NCI-H69 (cell line): Measurements from ENCODE around the gene UPF1.
A peak's percentile ranks its signal among the peaks of the same experiment; 100 is the strongest.

Source experiments
- DNase-seq: peaks from one replicate; lab custom pipeline; 2025; lab: John Stamatoyannopoulos, UW

The UPF1 gene

DNA sequence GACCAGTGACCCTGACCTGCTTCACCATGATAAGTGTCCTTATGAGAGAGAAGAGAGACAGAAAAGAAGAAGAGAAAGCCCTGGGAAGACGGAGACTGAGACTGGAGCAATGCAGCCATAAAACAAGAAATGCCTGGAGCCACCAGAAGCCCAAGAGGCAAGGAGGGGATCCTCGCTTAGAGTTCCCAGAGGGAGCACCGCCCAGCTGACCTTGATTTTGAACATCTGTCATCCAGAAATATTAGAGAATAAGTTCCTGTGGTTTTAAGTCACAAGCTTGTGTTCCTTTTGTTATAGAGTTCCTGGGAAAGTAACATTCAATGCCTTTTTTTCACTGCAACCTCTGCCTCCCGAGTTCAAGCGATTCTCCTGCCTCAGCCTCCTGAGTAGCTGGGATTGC, 44.0 kb downstream of the UPF1 start:
- no peak for DNase-seq

GRCh38 chr19:18876865-18877264, 45.1 kb downstream of the UPF1 start:
- no peak for DNase-seq

GRCh38 chr19:18878058-18878797, 46.5 kb downstream of the UPF1 start:
- no peak for DNase-seq

DNA sequence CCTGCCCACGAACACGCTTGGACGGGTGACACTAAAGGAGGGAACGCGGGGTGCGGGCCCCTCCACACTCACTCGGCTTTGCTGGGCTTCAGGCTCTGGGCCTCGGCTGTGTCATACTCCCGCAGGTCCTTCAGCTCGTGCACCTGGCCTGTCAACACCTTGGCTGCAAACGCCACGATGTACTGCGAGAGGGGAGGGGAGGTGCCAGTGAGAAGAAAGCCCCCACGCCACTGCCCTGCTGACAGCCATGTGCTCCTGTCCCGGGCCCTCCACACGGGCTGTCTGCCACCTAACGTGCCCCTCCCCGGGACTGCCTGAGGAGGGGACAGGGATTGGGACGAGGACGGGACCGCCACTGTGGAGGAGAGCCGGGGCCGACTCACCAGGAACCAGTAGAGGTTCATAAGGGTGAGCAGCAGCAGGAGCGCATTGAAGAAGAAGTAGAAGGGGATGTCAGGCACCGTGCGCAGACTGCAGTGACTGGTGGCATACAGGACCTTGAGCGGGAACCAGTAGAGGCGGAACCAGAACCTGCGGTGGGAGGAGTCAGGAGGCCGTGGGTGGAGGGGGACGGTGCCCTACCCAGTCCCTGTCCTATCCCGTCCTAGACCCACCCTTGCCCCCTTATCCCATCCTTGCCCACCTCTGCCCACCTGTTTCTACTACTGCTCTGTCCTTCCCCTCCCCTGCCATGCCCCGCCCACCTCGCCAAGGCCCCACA, 47.3 kb downstream of the UPF1 start:
- no peak for DNase-seq

GRCh38 chr19:18879579-18880373, 48.0 kb downstream of the UPF1 start:
- DNase-seq = peak; percentile 70

DNA sequence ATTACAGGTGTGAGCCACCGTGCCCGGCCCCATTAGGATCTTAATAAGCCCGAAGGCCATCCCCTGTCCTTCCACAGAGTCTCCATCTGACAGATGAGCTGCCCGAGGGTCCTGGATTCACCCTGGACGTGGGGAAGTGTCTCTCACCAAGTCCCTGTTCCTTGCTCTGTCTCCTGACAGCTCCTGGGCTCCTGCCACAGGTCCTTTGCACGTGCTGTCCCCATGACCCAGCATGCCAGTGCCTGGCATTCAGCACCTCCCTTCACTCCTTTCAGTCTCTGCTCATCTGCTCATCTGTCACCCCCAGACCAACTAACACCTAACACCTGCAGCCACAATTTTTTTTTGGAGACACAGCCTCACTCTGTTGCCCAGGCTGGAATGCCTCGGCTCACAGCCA, 49.7 kb downstream of the UPF1 start:
- no peak for DNase-seq

GRCh38 chr19:18883526-18884304, 52.0 kb downstream of the UPF1 start:
- DNase-seq = no peak

GRCh38 chr19:18886972-18887371, 55.2 kb downstream of the UPF1 start:
- DNase-seq = no peak

DNA sequence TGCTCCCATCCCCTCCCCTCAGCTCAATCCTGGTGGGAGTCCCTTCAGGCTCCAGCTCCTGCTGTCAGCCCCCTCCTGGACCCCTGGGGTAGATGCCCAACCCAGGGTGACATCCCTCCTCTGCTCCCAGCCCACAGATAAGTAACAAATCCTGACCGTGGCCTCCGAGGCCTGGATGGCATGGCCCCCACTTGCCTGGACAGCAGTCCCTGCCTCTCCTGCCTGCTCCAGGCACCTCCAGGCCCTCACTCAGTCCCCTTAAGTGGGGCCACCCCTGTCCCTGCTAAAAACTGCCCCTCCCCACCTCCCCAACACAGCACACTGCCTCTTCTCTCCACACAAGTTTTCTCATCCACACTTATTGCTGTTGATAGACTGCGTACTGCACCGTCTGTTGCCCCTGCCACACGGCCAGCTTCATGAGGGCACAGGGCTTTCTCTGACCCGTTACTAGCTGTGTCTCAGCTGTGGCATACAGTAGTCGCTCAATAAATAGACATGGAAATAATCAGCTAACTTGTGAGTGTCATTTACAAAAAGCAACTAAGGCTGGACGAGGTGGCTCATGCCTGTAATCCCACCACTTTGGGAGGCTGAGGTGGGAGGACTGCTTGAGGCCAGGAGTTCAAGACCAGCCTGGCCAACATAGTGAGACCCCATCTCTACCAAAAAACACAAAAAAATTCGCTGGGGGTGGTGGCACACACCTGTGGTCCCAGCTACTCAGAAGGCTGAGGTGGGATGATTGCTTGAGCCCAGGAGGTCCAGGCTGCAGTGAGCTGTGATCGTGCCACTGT, 58.4 kb downstream of the UPF1 start:
- no peak for DNase-seq

DNA sequence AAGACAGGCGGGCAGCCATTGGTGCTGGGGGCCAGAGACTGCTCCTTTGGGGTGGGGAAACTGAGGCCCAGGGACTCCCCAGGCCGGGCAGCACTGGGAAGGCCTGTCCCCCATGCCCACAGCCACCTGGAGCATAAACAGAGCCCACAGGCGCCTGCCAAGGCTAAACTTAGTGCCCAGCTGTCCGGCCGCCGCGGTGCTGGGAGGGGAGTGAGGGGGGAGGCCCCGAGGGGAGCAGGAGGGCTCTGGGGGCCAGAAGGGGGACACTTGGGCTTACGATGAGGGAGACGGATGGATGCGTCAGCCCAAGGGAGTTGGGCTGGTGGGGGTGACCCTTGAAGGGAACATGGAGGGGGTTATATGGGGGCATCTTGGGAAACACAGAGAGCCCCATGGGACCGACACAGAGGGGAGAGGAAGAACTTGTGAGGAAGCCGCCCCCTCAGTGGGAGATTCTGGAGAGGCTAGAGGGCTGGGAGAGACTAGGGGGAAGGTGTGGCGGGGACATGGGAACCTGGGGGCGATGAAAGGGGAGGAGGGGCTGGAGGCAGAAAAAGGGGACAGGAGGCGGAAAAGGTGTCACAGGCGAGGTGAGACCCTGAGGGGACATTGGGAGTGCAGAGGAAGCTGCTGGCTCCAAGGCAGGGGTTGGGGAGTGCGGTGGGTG, 62.0 kb downstream of the UPF1 start:
- DNase-seq = no peak

DNA sequence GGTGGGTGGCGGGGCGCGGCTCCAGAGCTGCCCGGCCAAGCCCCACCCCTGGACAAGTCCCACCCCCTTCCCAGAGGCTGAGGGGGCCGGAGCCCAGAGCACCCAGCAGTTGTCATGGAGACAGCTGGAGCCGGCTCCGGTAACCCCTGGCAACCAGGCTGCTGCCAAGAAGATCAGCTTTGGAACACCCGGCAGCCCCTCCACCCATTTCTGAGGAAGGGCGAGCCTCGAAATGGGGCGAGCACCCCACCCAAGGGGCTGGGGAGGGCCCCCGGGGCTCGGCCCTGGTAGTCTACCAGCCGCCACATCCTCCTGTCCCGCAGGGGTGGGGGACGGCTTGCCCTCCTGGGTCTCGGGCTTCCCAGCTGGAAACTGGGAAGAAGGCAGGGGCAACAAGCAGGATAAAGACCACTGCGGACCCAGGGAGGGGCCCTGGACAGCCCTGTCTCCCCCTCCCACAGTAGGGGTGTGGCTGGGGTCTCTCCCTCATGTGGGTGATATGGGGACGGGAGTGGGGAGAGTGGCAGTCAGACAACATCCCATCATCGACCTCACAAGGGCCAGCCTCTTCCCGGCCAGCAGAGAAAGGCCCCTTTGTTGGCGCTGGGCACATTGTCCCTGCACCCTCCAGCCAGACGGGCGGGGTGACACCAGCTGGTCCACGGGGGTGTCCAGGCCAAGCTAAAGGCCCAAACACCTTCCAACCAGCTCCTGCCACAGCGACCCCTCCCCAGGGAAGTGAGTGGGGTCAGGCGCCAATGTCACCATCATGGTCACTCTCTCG, 62.7 kb downstream of the UPF1 start:
- DNase-seq = peak; percentile 88

DNA sequence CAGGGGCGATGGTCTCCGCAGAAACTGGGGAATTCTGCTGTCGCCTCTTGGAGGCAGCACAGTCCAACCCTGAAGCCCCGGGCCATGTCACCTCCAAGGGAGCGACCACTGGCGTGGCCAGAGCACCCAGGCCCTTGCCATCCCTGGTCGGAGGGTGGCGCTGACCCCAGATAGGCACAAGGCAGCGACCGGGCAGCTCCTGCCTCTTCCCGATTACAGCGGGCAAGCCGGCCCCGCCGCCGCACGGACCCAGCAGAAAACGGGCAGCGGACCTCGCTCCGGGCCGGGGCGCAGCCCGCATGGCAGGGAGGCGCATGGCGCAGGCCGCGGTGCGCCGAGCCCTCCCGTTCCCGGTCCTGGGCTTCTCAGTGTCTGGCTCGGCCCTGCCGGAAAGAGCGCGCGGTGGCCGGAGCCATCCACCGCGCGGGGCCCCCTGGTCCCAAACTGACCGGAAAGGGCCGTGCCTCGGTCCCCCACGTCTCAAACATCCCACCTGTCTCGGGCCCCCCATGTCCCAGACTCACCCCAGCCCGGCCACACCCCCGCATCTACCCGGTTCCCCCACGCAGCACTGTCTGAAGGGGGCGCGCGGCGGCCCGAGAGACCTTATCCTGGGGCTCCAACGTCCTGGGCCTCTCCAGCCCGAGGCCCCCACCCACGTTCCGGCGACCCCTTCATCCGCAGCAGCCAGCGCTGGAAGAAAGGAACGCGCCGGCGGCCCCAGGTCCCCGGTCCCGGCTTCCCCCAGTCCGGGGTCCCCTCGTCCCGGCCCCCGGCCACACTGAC, 63.5 kb downstream of the UPF1 start:
- DNase-seq = peak; percentile 69

DNA sequence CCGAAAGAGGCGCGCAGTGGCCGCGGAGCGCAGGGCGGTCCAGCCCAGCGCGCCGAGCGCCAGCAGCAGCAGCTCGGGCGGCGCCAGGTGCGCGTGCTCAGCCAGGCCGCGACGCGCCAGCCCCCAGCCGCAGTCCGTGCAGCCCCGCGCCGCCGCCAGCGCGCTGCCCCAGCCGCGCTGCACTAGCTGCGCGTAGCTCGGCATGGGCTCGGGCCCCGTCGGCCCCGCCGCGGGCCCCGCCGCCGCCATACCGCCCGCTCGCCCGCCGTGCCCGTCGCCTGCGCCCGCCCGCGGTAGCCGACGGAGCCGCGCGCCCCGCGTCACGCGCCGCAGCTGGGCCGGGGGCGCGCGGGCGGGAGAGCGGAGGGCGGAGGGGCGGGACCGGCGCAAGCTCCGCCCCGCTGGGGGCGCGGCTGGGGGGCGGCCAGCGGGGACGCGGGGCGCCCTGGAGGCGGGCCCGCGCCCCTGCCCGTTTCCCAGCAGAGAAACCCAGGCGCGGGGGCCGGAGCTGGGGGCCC, 64.1 kb downstream of the UPF1 start, which contains the start of gene CERS1:
CERS1 (minus strand) TSS at position 335 of the 518 bp plus-strand sequence; CDS start at position 249, 86 bp downstream.
- peak; percentile 83 for DNase-seq

GRCh38 chr19:18896421-18896841, 64.7 kb downstream of the UPF1 start:
- peak; percentile 29 for DNase-seq

GRCh38 chr19:18897094-18898029, 65.6 kb downstream of the UPF1 start:
- DNase-seq = no peak

DNA sequence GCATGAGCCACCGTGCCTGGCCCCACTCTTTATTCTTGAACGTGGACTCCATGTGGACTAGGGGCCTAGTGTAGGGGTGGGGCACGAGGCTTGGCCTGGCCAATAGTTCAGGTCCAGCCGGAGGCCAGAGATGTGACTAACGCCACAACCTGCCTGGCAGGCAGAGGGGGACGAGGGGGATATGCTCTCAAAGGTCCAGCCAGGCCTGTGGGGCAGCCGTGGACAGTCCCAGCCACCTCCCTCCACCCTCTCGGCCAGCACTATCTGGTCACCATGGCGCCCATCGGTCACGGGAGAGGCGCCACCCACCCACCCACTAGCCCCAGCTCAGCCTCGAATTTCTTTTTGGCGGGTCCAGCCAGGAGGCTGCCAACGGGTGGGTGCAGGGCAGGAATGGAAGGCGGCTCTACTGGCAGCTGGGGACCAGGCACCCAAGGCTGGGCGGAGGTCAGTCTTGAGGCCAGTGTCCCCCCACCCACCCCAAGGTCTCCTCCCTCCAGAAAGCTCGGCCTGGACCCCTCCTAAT, 66.4 kb downstream of the UPF1 start:
- no peak for DNase-seq
